NT2/D1 (cell line): ENCODE data around the gene KRT222.

Experiments used
- SUZ12 ChIP-seq: IDR thresholded peaks from 2 replicates; pipeline ENCODE4 v1.6.1; 2011; ENCODE audit not compliant: insufficient read length, insufficient read depth; ENCODE audit errors: extremely low read depth
- YY1 ChIP-seq: IDR thresholded peaks from 2 replicates; pipeline ENCODE4 v1.6.1; 2011; ENCODE audit not compliant: insufficient read length, insufficient read depth

- TF ChIP-seq YY1 (no peak), SUZ12 (no peak)
Observed at GRCh38 chr17:40703652-40704051, 38.7 kb upstream of the KRT222 start, which contains the start of gene KRT24.
